Ascending aorta (tissue), 2 donors: Measurements from ENCODE around the gene DDI2. TPM values are rescaled to one million over a fixed set of nuclear protein-coding genes. Genes with fewer than 3 reads are reported as not detected.

Experiments
- DNase-seq, 2 donors: peaks; one replicate each; pipeline ENCODE4 v3.0.0-alpha.2; 2019; ENCODE audit warnings: low spot score in 2 of 2
- H3K27ac ChIP-seq, 2 donors: fragments of 200-600 bp; sonication (generic); one replicate each; pipeline ENCODE4 v1.5.1; 2016 to 2017; ENCODE audit warnings: mild to moderate bottlenecking in 1 of 2
- H3K27me3 ChIP-seq: fragments of 200-600 bp; sonication (generic); one replicate; pipeline ENCODE4 v1.5.1; 2017
- H3K36me3 ChIP-seq, 2 donors: fragments of 200-600 bp; sonication (generic); one replicate each; pipeline ENCODE4 v1.5.1; 2016
- H3K4me1 ChIP-seq, 2 donors: fragments of 200-600 bp; sonication (generic); one replicate each; pipeline ENCODE4 v1.5.1; 2016 to 2017; ENCODE audit warnings: mild to moderate bottlenecking in 1 of 2
- H3K4me3 ChIP-seq, 2 donors: fragments of 200-600 bp; sonication (generic); one replicate each; pipeline ENCODE4 v1.5.1; 2016 to 2017; ENCODE audit warnings: mild to moderate bottlenecking in 1 of 2
- H3K9me3 ChIP-seq, 2 donors: fragments of 200-600 bp; sonication (generic); one replicate each; pipeline ENCODE4 v1.5.1; 2016
- CTCF ChIP-seq, 3 experiments: fragments of 200-600 bp in 2 of 3; fragments of 450-650 bp in 1 of 3; sonication (generic) in 2 of 3; IDR thresholded peaks; one replicate each; pipeline ENCODE4 v1.5.1; 2016 to 2019; ENCODE audit warnings: antibody characterized with exemption in 3 of 3, mild to moderate bottlenecking in 1 of 3, moderate library complexity in 1 of 3
- intact Hi-C: fragments of 100-400 bp; cut with DNase I; formaldehyde crosslinking; loops from one replicate; pipeline ENCODE4 v1.15.1; 2023
- total RNA-seq: library from RNA; depleted of rRNA; stranded (reverse); fragments of >200 nt; gene quantifications from one replicate; pipeline ENCODE4 v1.1.0, GENCODE V29; 2016

Gene DDI2
- total RNA-seq, 1 donor from 2014 or later = 13.0 TPM

DNA sequence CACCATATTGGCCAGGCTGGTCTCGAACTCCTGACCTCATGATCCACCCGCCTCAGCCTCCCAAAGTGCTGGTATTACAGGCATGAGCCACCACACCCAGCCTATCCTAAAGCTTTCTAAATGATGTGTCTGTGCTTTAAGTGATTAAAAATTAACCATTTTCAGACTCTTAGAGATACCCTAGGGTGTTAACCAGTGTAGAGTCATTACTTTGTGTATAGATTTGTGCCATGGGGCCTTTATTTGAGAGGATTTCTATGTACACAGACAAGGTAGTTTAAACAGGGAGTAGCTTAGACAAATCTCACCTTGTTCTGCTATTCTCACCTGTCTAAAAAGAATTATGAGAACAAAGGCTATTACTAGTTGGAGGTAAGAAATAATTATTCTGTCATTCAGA is 54.2 kb downstream of the DDI2 start:
- intact Hi-C loops = no loop called here
- H3K9me3 ChIP-seq = no peaks in the 10 kb centered on the region
- H3K27me3 ChIP-seq = no peaks in the 10 kb centered on the region
- H3K27ac ChIP-seq = no peak overlapping the region
- no peaks in the 10 kb centered on the region for H3K4me1 ChIP-seq
- no peak overlapping the region for H3K4me3 ChIP-seq
- DNase-seq = no peak
- H3K36me3 ChIP-seq = no peaks in the 10 kb centered on the region
- TF ChIP-seq CTCF (IDR thresholded peaks at IDR 0.05) = no peak

- Histone ChIP-seq H3K27ac (no peak overlapping the region), H3K9me3 (no peaks in the 10 kb centered on the region), H3K36me3 (no peaks in the 10 kb centered on the region), H3K4me3 (no peak overlapping the region), H3K4me1 (no peaks in the 10 kb centered on the region), H3K27me3 (no peaks in the 10 kb centered on the region)
- no peak for TF ChIP-seq CTCF (IDR thresholded peaks at IDR 0.05)
- DNase-seq = peak in 1 of 2 donors; percentile 38
- intact Hi-C loops = no loop called here
These were observed 57.3 kb downstream of the DDI2 start for GRCh38 chr1:15674386-15675159.

GRCh38 chr1:15676010-15676409 is 58.8 kb downstream of the DDI2 start:
- peak in 1 of 2 donors; percentile 63 for DNase-seq
- TF ChIP-seq CTCF (IDR thresholded peaks at IDR 0.05) = no peak
- Histone ChIP-seq H3K27ac (no peak overlapping the region), H3K27me3 (no peaks in the 10 kb centered on the region), H3K4me3 (no peak overlapping the region), H3K9me3 (no peaks in the 10 kb centered on the region), H3K36me3 (no peaks in the 10 kb centered on the region), H3K4me1 (peaks cover 0 to 3% of the 10 kb centered on the region in 2 donors)
- intact Hi-C loops = no loop called here

DNA sequence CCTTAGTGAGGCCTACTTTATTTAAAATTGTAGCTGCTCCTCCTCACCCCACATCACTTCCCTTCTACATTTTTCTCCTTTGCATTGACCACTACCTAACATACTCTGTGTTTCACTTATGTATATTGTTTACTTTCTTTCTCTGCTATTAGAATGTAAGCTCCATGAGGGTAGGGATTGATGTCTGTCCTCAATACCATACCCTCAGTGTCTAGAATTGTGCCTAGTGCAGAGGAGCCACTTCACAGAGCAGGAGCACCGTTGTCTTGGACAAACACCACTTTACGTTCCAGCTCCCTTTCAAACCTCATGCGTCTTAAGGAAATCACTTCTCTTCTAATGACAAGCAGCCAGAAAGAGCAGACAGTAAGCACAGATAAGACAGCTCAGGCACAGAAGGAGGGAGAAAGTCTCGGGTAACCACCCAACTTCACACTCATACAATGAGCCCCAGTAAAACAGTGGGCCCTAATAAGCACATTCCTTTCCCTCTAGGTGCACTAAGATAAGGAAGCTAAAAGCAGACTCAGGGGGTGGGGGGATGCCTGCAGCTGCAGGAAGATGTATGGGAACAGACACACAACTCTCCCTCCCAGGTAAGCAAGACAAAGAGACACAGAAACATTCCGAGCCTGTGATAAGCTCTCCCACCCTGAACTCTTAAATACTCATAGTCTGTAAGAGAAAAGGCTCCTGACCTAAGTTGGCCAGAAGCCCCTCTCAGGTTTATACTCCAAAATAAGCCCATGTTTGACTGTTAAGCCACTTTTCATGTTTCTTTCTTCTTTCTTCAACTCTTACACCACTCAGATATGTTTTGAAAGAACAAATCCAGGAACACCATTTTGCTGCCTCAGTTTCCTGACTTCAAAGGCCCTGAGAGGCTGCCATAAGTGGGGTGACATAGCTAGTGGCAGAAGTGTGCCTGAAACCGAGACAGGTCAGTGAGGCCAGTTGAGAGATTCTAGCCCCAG is 59.7 kb downstream of the DDI2 start:
- H3K4me1 ChIP-seq = peaks cover 0 to 3% of the 10 kb centered on the region in 2 donors
- no peaks in the 10 kb centered on the region for H3K36me3 ChIP-seq
- no peak for TF ChIP-seq CTCF (IDR thresholded peaks at IDR 0.05)
- DNase-seq = peak in 1 of 2 donors; percentile 25
- H3K27ac ChIP-seq = no peak overlapping the region
- no peaks in the 10 kb centered on the region for H3K9me3 ChIP-seq
- no peak overlapping the region for H3K4me3 ChIP-seq
- H3K27me3 ChIP-seq = no peaks in the 10 kb centered on the region
- intact Hi-C loops = no loop called here

DNA sequence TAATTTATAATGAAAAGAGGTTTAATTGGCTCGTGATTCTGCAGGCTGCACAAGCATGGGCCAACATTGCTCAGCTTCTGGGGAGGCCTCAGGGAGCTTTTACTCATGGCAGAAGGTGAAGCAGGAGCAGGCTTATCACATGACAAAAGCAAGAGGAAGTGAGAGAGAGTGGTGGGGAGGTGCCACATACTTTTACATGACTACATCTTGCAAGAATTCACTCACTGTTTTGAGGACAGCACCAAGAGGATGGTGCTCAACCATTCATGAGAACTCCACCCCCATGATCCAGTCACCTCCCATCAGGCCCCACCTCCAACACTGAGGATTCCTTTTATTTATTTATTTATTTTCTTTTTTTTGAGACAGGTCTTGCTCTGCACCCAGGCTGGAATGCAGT is 61.3 kb downstream of the DDI2 start:
- no peak for TF ChIP-seq CTCF (IDR thresholded peaks at IDR 0.05)
- intact Hi-C loops = no loop called here
- H3K36me3 ChIP-seq = no peaks in the 10 kb centered on the region

More for the DNA sequence above, 61.3 kb downstream of the DDI2 start:
- H3K27me3 ChIP-seq = no peaks in the 10 kb centered on the region
- H3K4me3 ChIP-seq = no peak overlapping the region
- peaks cover 0 to 7% of the 10 kb centered on the region in 2 donors for H3K4me1 ChIP-seq
- DNase-seq = peak in 1 of 2 donors; percentile 38
- H3K9me3 ChIP-seq = no peaks in the 10 kb centered on the region
- no peak overlapping the region for H3K27ac ChIP-seq
